H1 (cell line): ENCODE results near the gene C16orf87. TPM values are rescaled to one million over a fixed set of nuclear protein-coding genes. Genes with fewer than 3 reads are reported as not detected.

ENCODE experiments used
- BCL11A ChIP-seq, 2 experiments: IDR thresholded peaks; one replicate each; pipeline ENCODE4 v1.6.1; 2011; ENCODE audit warnings: low read depth in 2 of 2, low read length in 2 of 2, mild to moderate bottlenecking in 2 of 2
- RBBP5 ChIP-seq: IDR thresholded peaks from 2 replicates; pipeline ENCODE4 v1.7.1; 2012; ENCODE audit warnings: low read depth, mild to moderate bottlenecking, inconsistent platforms, low read length, moderate library complexity, borderline replicate concordance
- SUZ12 ChIP-seq: fragments of 200-600 bp; sonication (generic); IDR thresholded peaks from 2 replicates; pipeline ENCODE4 v1.6.1; 2012; ENCODE audit warnings: mild to moderate bottlenecking, inconsistent platforms, low read length, moderate library complexity, mixed read lengths
- polyA plus RNA-seq, 7 experiments: library from polyadenylated mRNA; depleted of rRNA in 3 of 7; stranded (reverse) in 5 of 7; unstranded in 2 of 7; fragments of >200 nt in 5 of 7; fragments of 200-250 nt in 2 of 7; gene quantifications; 1 replicate in 5 of 7; 2 replicates in 1 of 7; 4 replicates in 1 of 7; pipeline versions ENCODE4 v1.2.1 to v1.2.3, GENCODE V29; 2011 to 2013; ENCODE audit warnings: missing spikeins in 2 of 7, mixed read lengths in 2 of 7
- total RNA-seq: library from RNA; stranded (reverse); fragmentation: NEBNext Ultra II Directional; extraction: Animal tissue kit (Norgen Biotek cat#: 25700); gene quantifications from 2 replicates; pipeline ENCODE4 v1.2.1, GENCODE V29; 2021

C16orf87 gene
- total and polyA plus RNA-seq, 2 of the 8 experiments (the other 6 are each of a cell fraction or from before 2014, with no cell fraction given), result 4.8 to 21.8 TPM

DNA sequence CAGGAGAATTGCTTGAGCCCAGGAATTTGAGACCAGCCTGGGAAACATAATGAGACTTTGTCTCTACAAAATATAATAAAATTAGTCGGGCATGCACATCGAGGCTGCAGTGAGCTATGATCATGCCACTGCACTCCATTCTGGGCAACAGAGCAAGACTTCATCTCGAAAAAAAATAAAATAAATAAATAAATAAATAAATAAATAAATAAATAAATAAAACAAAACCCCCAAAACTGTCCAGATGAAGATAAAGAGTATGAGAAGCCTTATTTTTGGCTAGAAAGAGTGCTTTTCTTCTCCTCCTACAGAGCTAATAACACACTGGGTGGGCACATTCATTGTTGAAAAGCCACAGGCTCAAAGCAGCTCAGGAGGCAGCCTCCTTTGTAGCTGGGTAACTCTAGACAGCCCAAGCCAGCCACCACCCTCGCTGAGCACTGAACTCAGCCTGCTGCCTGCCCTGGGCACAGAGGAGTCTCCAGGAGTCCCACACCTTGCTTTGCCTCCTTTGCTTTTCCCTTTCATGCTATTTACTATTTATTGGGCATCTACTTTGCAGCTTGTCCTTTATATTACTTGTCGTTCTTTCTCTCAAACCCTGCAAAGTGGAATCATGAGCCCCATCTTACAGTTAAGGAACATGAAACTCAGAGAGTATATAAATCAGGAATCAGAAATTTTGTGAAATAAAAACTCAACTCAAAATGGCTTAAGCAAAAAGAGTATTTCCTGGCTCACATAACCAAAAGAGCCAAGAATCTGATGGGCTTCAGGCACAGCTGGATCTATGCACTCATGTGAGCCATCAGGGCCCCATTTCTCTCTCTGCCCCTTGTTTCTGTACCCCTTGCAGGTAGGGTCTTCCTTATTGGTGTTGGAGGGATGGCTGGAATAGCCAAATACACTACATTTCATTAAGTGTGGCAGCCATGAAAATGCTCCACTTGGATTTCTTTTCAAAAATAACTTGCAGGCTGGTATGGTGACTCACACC is 18.1 kb upstream of the C16orf87 start (continued):
- no peak for TF ChIP-seq RBBP5
- TF ChIP-seq BCL11A (IDR thresholded peaks at IDR 0.05; ENCODE audit: low read depth in 2 of 2, low read length in 2 of 2), result no peak
- TF ChIP-seq SUZ12, result no peak
